DOHH2 (cell line): ENCODE data around the gene SIPA1.

Source experiments
- H3F3A ChIP-seq: fragments of 200-600 bp; sonication (generic), shearing (Covaris generic); 2 replicates; pipeline ENCODE4 v1.6.0; 2016; ENCODE audit warnings: antibody characterized with exemption, mild to moderate bottlenecking; ENCODE audit not compliant: control insufficient read depth, insufficient read depth
- H3K27ac ChIP-seq: fragments of 200-600 bp; sonication (generic); 2 replicates; pipeline ENCODE4 v1.5.1; 2014; ENCODE audit warnings: low read depth, mild to moderate bottlenecking, low read length, moderate library complexity
- H3K27me3 ChIP-seq: fragments of 200-600 bp; sonication (generic); 2 replicates; pipeline ENCODE4 v1.6.1; 2014; ENCODE audit warnings: mild to moderate bottlenecking, low read length, mixed read lengths; ENCODE audit not compliant: control insufficient read depth
- H3K36me3 ChIP-seq: fragments of 200-600 bp; sonication (generic); 2 replicates; pipeline ENCODE4 v1.6.1; 2014; ENCODE audit warnings: mild to moderate bottlenecking, low read length, moderate library complexity, mixed read lengths; ENCODE audit not compliant: control insufficient read depth
- H3K4me1 ChIP-seq: fragments of 200-600 bp; sonication (generic); 2 replicates; pipeline ENCODE4 v1.6.1; 2014; ENCODE audit warnings: mild to moderate bottlenecking, low read length, mixed read lengths; ENCODE audit not compliant: control insufficient read depth
- H3K4me2 ChIP-seq: fragments of 200-600 bp; sonication (generic); 2 replicates; pipeline ENCODE4 v1.6.0; 2014; ENCODE audit warnings: mild to moderate bottlenecking, low read length, moderate library complexity
- H3K4me3 ChIP-seq: fragments of 200-600 bp; sonication (generic); 2 replicates; pipeline ENCODE4 v1.5.1; 2014; ENCODE audit warnings: mild to moderate bottlenecking, low read length, mixed read lengths
- H3K79me2 ChIP-seq: fragments of 200-600 bp; sonication (generic); 2 replicates; pipeline ENCODE4 v1.6.1; 2014; ENCODE audit warnings: mild to moderate bottlenecking, low read length, mixed read lengths; ENCODE audit not compliant: control insufficient read depth
- H3K9me2 ChIP-seq: fragments of 200-600 bp; sonication (generic); replicated peaks from 2 replicates; pipeline ENCODE4 v1.6.1; 2014; ENCODE audit warnings: mild to moderate bottlenecking, low read length, mixed read lengths; ENCODE audit not compliant: control insufficient read depth
- H3K9me3 ChIP-seq: fragments of 200-600 bp; sonication (generic); 2 replicates; pipeline ENCODE4 v1.6.1; 2014; ENCODE audit warnings: antibody characterized with exemption, low read length, mixed read lengths; ENCODE audit not compliant: control insufficient read depth, insufficient read depth
- H4K20me1 ChIP-seq: fragments of 200-600 bp; sonication (generic); 2 replicates; pipeline ENCODE4 v1.6.0; 2014; ENCODE audit warnings: low read depth, mild to moderate bottlenecking, antibody characterized with exemption, low read length, moderate library complexity; ENCODE audit not compliant: control insufficient read depth, insufficient read depth
- EZH2phosphoT487 ChIP-seq: fragments of 200-600 bp; sonication (generic); IDR thresholded peaks from 2 replicates; pipeline ENCODE4 v1.6.1; 2017; ENCODE audit warnings: borderline replicate concordance, mild to moderate bottlenecking, antibody characterized with exemption, low read length, moderate library complexity, mixed read lengths
- TF ChIP-seq, protein P1 (sequence below): fragments of 200-600 bp; sonication (generic); IDR thresholded peaks from one replicate; pipeline ENCODE4 v1.5.1; 2014; ENCODE audit warnings: antibody characterized with exemption, mild to moderate bottlenecking, low read depth, low read length; ENCODE audit not compliant: poor library complexity, severe bottlenecking

SIPA1 gene

DNA sequence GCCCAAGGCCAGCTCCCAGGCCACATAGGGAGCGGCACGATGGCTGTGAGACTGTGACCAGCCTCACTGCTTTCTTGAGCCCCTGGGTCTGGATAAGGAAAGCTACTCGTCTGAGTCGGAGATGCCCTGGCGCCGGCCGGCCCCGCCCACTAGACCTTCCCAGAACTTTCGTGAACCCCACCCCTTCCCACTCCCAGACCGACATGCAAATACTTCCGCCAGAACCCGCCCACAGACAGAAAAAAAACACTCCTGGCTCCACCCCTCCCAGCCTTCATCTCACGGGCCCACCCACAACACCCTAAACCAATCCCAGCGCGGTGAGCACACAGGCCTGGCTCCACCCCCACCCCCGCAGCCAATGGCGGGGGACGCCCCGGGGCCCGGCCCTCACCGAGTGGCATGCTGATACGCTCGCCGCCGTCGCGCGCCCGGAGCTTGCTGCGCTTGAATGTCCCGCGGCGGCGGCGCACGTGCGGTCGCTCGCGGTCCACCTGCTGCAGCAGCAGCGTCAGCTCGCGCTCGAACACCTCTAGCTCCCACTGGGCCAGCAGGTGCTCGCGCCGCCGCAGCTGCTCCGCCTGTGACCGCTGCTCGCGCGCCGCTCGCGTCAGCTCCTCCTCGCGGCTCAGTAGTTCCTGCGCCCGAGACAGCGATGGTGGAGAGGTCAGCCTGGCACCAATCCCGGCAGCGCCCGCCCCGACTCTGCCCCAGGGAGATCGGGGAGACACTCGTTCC lies 30.9 kb upstream of the SIPA1 start:
- no peak overlapping the region for H3K27ac ChIP-seq
- peaks cover 23% of the 10 kb centered on the region for H3K79me2 ChIP-seq
- H4K20me1 ChIP-seq: no peaks in the 10 kb centered on the region
- H3F3A ChIP-seq: no peaks in the 10 kb centered on the region
- no peak for TF ChIP-seq EZH2phosphoT487
- TF ChIP-seq, protein P1, sequence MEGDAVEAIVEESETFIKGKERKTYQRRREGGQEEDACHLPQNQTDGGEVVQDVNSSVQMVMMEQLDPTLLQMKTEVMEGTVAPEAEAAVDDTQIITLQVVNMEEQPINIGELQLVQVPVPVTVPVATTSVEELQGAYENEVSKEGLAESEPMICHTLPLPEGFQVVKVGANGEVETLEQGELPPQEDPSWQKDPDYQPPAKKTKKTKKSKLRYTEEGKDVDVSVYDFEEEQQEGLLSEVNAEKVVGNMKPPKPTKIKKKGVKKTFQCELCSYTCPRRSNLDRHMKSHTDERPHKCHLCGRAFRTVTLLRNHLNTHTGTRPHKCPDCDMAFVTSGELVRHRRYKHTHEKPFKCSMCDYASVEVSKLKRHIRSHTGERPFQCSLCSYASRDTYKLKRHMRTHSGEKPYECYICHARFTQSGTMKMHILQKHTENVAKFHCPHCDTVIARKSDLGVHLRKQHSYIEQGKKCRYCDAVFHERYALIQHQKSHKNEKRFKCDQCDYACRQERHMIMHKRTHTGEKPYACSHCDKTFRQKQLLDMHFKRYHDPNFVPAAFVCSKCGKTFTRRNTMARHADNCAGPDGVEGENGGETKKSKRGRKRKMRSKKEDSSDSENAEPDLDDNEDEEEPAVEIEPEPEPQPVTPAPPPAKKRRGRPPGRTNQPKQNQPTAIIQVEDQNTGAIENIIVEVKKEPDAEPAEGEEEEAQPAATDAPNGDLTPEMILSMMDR: no peak
- H3K4me3 ChIP-seq: no peak overlapping the region
- no peaks in the 10 kb centered on the region for H3K27me3 ChIP-seq
- peaks cover 62% of the 10 kb centered on the region for H3K36me3 ChIP-seq
- H3K9me2 ChIP-seq: no peaks in the 10 kb centered on the region
- no peaks in the 10 kb centered on the region for H3K9me3 ChIP-seq
- H3K4me2 ChIP-seq: no peak overlapping the region
- H3K4me1 ChIP-seq: peaks cover 28% of the 10 kb centered on the region

DNA sequence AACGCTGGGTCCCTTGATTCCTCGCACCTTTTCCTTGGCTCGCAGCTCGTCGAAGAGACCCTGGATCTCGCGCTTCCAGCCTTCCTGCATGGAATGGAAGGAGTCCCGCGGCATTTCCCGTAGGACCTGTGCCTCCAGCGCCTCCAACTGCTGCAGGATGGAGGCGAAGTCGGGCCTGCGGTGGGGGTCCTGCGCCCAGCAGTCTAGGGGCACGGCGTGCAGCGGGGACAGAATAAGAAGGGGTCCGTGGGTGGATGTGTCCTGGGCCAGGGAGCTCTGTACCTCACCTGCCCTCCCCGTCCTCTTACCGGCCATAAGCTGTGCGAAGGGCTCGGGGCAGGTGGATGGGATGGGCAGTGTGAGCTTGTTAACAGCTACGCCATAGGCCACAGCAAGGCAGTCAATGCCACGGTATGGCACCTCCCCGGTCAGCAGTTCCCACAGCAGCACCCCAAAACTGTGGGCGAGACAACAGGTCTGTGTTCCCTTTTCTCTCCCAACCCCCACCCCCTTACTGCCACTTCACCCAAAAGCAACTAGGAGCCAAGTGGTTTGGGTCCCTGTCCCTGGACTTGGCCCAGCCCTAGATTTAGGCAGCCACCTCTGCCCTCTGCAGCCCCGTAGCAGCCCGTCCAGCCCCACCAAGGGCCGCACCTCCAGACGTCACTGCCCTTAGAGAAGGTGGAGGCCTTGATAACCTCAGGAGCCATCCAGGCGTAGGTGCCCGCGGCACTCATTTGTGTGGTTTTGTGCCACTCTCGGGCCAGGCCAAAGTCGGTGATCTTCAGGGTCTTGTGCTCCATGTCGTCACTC lies 30.1 kb upstream of the SIPA1 start:
- no peaks in the 10 kb centered on the region for H3K27me3 ChIP-seq
- H3K36me3 ChIP-seq: peaks cover 68% of the 10 kb centered on the region
- H3K9me2 ChIP-seq: no peaks in the 10 kb centered on the region
- no peak overlapping the region for H3K4me2 ChIP-seq
- no peaks in the 10 kb centered on the region for H3K9me3 ChIP-seq
- peaks cover 30% of the 10 kb centered on the region for H3K79me2 ChIP-seq
- no peaks in the 10 kb centered on the region for H4K20me1 ChIP-seq
- H3F3A ChIP-seq: no peaks in the 10 kb centered on the region
- no peak for TF ChIP-seq EZH2phosphoT487
- TF ChIP-seq, protein P1: no peak
- H3K4me1 ChIP-seq: peaks cover 34% of the 10 kb centered on the region
- H3K27ac ChIP-seq: no peak overlapping the region
- H3K4me3 ChIP-seq: no peak overlapping the region

DNA sequence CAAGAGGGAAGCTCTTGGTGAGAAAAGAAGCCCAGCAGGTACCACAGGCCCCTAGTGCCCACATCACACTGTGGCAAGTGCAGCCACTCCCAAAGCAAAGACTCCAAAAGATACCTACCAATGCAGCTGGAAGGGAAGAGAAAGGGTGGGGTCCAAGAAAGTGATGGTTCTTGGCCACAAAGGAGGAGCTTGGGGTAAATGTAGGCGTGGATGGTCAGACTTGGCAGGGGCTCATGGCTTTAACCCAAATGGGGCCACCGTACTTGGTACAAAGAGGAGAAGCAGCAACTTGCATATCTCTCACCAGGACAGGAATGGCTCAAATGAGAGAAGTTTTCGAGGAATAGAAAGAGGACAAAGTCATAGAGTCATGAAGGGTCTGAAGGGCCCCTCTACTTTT lies 28.7 kb upstream of the SIPA1 start:
- Histone ChIP-seq H3K27ac (no peak overlapping the region), H3K4me1 (peaks cover 32% of the 10 kb centered on the region), H3K4me2 (no peak overlapping the region), H3K9me2 (no peaks in the 10 kb centered on the region), H3K27me3 (no peaks in the 10 kb centered on the region), H3K36me3 (peaks cover 64% of the 10 kb centered on the region), H3F3A (no peaks in the 10 kb centered on the region), H3K9me3 (no peaks in the 10 kb centered on the region), H3K79me2 (peaks cover 44% of the 10 kb centered on the region), H4K20me1 (no peaks in the 10 kb centered on the region), H3K4me3 (no peak overlapping the region)
- TF ChIP-seq EZH2phosphoT487: no peak
- TF ChIP-seq, protein P1: no peak
